ENCODE results near the gene CENPC.
A peak's percentile ranks its signal among the peaks of the same experiment; 100 is the strongest.
"Not testable (repeated sequence)": the region's sequence is repeated elsewhere in the genome, so short reads cannot be mapped to it uniquely, and the experiment has no call there.

CENPC gene

DNA sequence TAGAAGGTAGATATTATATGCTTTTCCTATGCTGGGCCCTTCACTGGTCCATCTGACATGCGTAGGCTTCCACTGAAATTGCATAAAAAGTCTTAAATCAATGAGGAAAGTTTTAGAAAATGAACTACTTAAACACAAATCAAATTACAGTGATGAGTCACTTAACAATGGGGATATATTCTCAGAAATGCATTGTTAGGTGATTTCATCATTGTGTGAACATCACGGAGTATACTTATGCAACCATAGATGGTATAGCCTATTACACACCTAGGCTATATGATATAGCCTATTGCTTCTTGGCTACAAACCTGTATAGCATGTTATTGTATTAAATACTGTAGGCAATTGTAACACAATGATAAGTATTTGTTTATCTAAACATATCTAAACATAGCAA lies 23.5 kb upstream of the CENPC start:
- Mint-ChIP-seq H3K4me1 (peaks cover 45 to 70% of the 10 kb centered on the region in 2 donors), H3K36me3 (peaks cover 11 to 26% of the 10 kb centered on the region in 2 donors), H3K4me3 (no peak overlapping the region), H3K9me3 (no peaks in the 10 kb centered on the region), H3K27ac (peak overlapping the region; percentile 20), H3K27me3 (no peaks in the 10 kb centered on the region)
- ATAC-seq (replicated peaks) (peak in 1 of 2 donors; percentile 26), DNase-seq (no peak)

DNA sequence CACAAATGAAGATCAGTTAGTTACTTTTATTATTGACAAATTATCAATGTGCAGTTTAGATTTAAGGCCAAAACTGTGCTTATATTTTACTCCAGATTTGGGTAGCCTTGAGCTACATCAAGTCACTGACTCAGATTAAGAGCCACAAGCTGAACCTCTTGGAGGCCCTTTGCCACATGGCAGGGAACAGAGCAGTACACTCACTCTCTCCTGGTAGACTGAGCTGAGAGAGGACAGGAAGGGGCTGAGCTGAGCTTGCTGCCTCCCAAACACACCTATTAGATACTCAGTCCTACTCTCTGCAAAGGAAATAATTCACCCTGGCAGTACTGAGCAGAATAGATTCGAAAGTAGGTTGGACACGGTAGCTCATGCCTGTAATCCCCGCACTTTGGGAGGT lies 21.0 kb upstream of the CENPC start:
- ATAC-seq (replicated peaks) (peak; percentile 61 to 63), DNase-seq (no peak)
- peaks cover 37 to 69% of the 10 kb centered on the region in 2 donors for H3K4me1 Mint-ChIP-seq
- peaks cover 0 to 2% of the 10 kb centered on the region in 2 donors for H3K9me3 Mint-ChIP-seq
- no peaks in the 10 kb centered on the region for H3K27me3 Mint-ChIP-seq
- peak overlapping the region; percentile 36 to 51 for H3K4me3 Mint-ChIP-seq
- peak overlapping the region; percentile 84 for H3K27ac Mint-ChIP-seq
- peaks cover 25 to 33% of the 10 kb centered on the region in 2 donors for H3K36me3 Mint-ChIP-seq

DNA sequence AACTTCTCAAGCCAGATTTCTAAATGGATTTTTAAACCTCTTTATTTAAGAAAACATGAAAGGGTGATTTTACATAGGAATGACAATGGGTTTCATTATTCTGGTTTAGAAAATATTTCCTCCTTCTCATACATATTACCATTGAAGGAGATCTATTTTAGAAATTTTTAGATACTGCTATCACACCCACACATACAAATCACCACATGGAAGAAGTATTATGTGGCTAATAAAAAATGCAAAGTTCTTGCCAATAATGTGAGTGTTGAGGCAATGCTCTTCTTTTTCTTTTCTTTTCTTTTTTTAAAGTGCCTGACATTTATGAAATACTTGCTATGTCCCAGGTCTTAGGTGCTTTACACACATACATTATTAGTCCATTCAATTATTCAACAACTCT lies 20.0 kb upstream of the CENPC start:
- ATAC-seq (replicated peaks): no peak
- Mint-ChIP-seq H3K27me3 (no peaks in the 10 kb centered on the region), H3K27ac (peak overlapping the region; percentile 62), H3K9me3 (peaks cover 0 to 2% of the 10 kb centered on the region in 2 donors), H3K36me3 (peaks cover 23 to 39% of the 10 kb centered on the region in 2 donors), H3K4me1 (peaks cover 42 to 75% of the 10 kb centered on the region in 2 donors), H3K4me3 (no peak overlapping the region)
- no peak for DNase-seq

DNA sequence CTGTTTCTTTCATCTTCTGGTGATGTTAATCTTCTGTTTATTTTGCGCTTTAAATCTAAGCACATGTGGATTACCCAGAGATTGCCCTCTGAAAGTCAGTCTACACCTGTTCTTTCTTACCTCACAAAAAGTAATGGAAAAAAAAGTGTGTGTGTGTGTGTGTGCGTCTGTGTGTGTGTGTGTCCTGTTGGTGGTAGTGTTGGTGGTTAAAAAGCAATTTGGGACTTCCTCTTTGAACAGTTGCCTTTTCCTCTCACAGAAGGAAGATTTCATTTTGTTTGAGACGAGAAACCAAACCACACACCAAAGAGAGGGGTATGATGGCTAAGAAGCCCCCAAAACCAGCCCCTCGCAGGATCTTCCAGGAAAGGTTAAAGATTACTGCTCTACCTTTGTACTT lies 13.2 kb upstream of the CENPC start, which contains the start of gene STAP1:
STAP1 (plus strand) TSS at position 235 of the 400 bp plus-strand sequence; CDS start at position 318, 83 bp downstream.
- peak; percentile 51 for DNase-seq
- peaks cover 34 to 68% of the 10 kb centered on the region in 2 donors for H3K4me1 Mint-ChIP-seq

DNA sequence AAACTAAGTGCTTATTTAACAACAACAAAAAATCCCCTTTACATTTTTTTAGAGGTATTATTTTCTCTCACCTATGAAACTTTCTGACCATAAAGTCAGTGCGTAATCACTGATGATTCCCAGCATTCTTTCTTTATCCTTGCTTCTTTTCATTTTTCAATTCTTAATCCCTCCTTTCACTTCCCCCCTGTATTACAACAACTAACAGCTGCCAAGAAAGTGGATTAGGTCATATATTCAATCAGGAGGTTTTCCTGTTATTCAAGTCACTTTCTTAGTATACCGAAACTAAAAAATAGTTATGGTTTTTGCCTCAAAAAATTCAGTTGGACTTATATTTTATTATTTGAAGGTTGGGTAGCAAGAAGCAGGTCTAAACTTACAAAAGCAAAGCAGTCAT lies 11.1 kb upstream of the CENPC start:
- Mint-ChIP-seq H3K4me3 (peak overlapping the region in 1 of 2 donors; percentile 24), H3K27ac (peak overlapping the region; percentile 83)

More for the DNA sequence above, 13.2 kb upstream of the CENPC start, which contains the start of gene STAP1:
- peaks cover 14 to 29% of the 10 kb centered on the region in 2 donors for H3K36me3 Mint-ChIP-seq
- ATAC-seq (replicated peaks): peak; percentile 82 to 84
- H3K4me3 Mint-ChIP-seq: peak within 1 kb of the TSS; percentile 91 to 93
- peak within 1 kb of the TSS; percentile 98 for H3K27ac Mint-ChIP-seq
- no peaks in the 10 kb centered on the region for H3K27me3 Mint-ChIP-seq
- peaks cover 0 to 2% of the 10 kb centered on the region in 2 donors for H3K9me3 Mint-ChIP-seq

DNA sequence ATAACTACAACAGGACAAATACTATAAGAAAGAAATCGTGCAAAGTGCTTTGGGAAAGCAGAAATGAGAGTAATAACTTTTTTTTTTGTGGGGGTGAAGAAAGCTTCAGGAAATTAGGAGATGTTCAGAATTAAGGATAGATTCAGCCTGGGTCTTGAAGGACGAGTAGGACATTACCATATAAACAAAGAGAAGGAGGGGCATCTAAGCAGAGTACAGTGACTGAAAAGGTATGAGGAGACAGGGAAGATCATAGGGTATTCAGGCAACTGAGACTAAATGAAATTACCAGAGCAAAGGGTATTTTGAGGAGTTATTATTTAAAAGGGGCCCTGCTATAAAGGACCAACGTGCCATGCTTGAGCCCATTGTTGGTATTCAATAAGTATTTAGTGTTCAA lies 10.1 kb upstream of the CENPC start:
- H3K27ac Mint-ChIP-seq: peak overlapping the region; percentile 16
- no peak overlapping the region for H3K4me3 Mint-ChIP-seq
- no peak for DNase-seq
- H3K9me3 Mint-ChIP-seq: no peaks in the 10 kb centered on the region
- H3K27me3 Mint-ChIP-seq: no peaks in the 10 kb centered on the region
- no peak for ATAC-seq (replicated peaks)
- H3K4me1 Mint-ChIP-seq: peaks cover 33 to 66% of the 10 kb centered on the region in 2 donors
- H3K36me3 Mint-ChIP-seq: peaks cover 0 to 5% of the 10 kb centered on the region in 2 donors

More for the DNA sequence above, 11.1 kb upstream of the CENPC start:
- ATAC-seq (replicated peaks): no peak
- Mint-ChIP-seq H3K36me3 (peaks cover 2 to 14% of the 10 kb centered on the region in 2 donors), H3K4me1 (peaks cover 37 to 66% of the 10 kb centered on the region in 2 donors), H3K9me3 (no peaks in the 10 kb centered on the region), H3K27me3 (no peaks in the 10 kb centered on the region)
- no peak for DNase-seq

DNA sequence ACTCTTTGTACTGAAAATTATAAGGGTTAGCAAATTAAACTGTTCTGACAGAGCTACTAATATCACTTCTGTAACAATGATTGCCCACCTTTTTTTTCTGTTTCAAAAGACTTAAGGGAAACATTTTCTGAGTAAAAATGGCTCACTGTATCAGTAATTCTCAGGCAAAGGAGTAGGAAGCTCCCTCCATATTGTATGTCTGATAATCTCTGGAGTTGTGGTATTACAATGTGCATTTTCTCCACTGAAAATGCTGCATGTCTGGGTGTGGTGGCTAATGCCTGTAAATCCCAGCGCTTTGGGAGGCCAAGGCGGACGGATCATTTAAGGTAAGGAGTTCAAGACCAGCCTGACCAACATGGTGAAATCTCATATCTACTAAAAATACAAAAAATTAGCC lies 8.8 kb upstream of the CENPC start:
- no peaks in the 10 kb centered on the region for H3K9me3 Mint-ChIP-seq
- peaks cover 0 to 5% of the 10 kb centered on the region in 2 donors for H3K36me3 Mint-ChIP-seq
- H3K27ac Mint-ChIP-seq: no peak overlapping the region
- DNase-seq: no peak
- H3K4me1 Mint-ChIP-seq: peaks cover 32 to 62% of the 10 kb centered on the region in 2 donors
- H3K27me3 Mint-ChIP-seq: no peaks in the 10 kb centered on the region
- H3K4me3 Mint-ChIP-seq: no peak overlapping the region
- ATAC-seq (replicated peaks): no peak

DNA sequence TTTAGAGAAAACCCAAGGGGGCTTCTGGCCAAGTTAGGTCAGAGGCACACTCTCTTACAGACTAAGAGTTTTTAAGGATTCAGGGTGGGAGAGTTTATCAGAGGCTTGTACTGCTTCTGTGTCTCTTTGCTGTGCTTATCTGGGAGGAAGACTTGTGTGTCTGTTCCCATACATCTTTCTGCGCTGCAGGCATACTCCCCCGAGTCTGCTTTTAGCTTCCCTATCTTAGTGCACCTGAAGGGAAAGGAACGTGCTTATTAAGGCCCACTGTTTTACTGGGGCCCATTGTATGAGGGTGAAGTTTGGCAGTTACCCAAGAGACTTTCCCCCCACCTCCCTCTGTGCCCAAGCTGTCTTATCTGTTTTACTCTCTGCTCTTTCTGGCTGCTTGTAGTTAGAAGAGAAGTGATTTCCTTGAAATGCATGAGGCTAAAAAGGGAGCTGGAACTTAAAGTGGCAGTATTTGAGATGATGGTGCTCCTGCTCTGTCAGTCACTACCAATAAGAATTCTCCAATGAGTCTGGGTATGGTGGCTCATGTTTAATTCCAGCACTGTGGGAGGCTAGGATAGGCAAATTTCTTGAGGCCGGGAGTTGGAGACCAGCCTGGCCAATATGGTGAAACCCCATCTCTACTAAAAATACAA lies 7.0 kb upstream of the CENPC start:
- not testable (repeated sequence) for H3K36me3 Mint-ChIP-seq; H3K27me3 Mint-ChIP-seq; ATAC-seq (replicated peaks); DNase-seq; H3K9me3 Mint-ChIP-seq
- peak overlapping the region; percentile 81 for H3K27ac Mint-ChIP-seq
- H3K4me1 Mint-ChIP-seq: peaks cover 25 to 48% of the 10 kb centered on the region in 2 donors
- peak overlapping the region; percentile 30 to 31 for H3K4me3 Mint-ChIP-seq

DNA sequence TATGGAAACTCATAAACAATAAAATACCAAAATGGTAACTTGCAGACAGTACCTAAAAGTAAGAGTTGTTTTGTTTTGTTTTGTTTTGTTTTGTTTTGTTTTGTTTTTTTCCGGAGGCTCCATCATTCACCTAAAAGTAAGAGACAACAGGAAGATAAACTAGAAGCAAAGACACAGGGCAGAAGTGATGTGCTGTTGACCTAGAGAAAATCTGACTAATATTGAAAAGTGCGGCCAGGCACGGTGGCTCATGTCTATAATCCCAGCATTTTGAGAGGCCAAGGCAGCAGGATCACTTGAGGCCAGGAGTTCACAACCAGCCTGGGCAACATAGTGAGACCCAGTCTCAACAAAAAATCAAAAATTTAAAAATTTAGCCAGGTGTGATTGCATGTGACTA lies 5.6 kb upstream of the CENPC start:
- H3K9me3 Mint-ChIP-seq: no peaks in the 10 kb centered on the region
- ATAC-seq (replicated peaks) (peak; percentile 38 to 49), DNase-seq (no peak)
- peaks cover 18 to 34% of the 10 kb centered on the region in 2 donors for H3K4me1 Mint-ChIP-seq
- H3K4me3 Mint-ChIP-seq: peak overlapping the region; percentile 48 to 52
- H3K27ac Mint-ChIP-seq: peak overlapping the region; percentile 84
- no peaks in the 10 kb centered on the region for H3K36me3 Mint-ChIP-seq
- no peaks in the 10 kb centered on the region for H3K27me3 Mint-ChIP-seq

DNA sequence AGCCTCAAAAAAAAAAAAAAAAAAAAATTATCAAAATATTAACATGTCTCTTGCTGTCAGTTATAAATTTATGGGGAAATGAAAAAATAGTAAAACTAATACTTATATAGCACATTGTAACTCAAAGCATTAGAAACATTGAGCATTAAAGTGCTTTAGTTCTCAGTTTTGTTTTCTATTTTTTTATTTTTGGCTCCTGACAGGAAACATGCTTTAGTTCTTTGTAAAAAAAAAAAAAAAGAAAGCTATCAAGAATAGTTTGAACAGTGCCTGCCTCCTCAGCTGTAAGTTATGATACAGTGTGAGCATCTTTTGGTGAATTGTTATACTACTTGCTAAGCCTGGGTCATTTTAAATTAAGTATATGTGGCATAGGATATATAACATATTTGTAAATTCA lies 5.1 kb upstream of the CENPC start:
- Mint-ChIP-seq H3K9me3 (no peaks in the 10 kb centered on the region), H3K27me3 (no peaks in the 10 kb centered on the region), H3K4me1 (peaks cover 16 to 30% of the 10 kb centered on the region in 2 donors), H3K4me3 (peak overlapping the region; percentile 48 to 52), H3K27ac (peak overlapping the region; percentile 84), H3K36me3 (no peaks in the 10 kb centered on the region)
- DNase-seq: no peak
- ATAC-seq (replicated peaks): peak; percentile 42 to 45

DNA sequence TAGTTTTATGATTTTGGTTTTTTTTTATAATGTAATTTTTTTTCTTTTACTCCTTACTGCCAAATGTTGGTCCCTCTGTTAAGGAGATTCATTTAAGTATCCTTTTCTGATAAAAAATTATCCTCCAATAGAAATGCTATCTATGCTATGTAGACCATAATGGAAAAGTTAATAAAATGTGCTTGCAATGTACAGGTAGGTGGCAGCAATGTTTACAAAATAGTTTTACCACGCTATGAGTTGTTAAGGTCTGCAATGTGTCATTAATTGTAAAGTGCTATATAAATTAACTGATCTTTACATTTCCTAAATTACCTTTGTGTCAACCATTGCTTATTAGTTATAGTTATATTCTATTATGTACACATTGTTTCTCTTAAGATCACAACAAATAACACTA lies 3.8 kb upstream of the CENPC start:
- H3K27me3 Mint-ChIP-seq: no peaks in the 10 kb centered on the region
- H3K27ac Mint-ChIP-seq: no peak overlapping the region
- peaks cover 1 to 7% of the 10 kb centered on the region in 2 donors for H3K36me3 Mint-ChIP-seq
- no peaks in the 10 kb centered on the region for H3K9me3 Mint-ChIP-seq
- DNase-seq (no peak), ATAC-seq (replicated peaks) (peak in 1 of 2 donors; percentile 33)
- no peak overlapping the region for H3K4me3 Mint-ChIP-seq
- peaks cover 14 to 23% of the 10 kb centered on the region in 2 donors for H3K4me1 Mint-ChIP-seq

DNA sequence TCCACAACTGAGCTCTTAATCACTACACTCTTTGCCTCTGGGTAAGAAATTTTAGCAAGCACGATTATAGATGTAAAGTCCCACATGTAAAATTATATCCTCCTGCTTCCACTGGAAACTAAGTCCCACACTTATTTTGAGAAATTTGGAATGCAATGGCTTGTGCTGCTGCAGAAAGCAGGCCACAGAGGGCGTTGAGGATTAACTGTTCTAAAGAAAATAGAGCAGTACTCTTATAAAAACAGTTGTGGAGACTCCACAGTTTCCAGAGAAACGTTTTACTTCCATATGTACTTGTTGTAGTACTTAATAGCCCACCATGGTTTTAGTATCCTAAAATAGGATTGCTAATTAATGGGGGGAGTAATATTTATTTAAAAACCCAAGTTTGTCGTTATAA lies 1.7 kb upstream of the CENPC start:
- no peak overlapping the region for H3K4me3 Mint-ChIP-seq

DNA sequence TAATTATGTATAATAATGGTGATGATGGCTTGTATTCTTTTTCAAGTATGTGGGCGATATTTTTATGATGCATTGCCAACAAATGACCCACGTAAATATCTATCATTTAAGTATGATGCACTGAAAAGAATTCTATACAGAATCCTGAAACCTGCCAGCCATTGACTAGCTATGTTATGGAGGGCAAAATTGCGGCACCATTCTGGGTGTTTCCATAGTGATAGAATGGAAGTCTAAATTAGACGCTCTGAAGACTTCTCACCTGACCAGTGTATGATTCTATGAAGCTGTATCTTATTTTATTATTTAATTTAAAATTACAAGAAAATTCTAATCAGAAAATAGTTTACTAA lies 677 bp upstream of the CENPC start:
- no peaks in the 10 kb centered on the region for H3K9me3 Mint-ChIP-seq
- peak overlapping the region; percentile 98 to 99 for H3K4me3 Mint-ChIP-seq
- H3K36me3 Mint-ChIP-seq: peaks cover 6 to 18% of the 10 kb centered on the region in 2 donors
- H3K27me3 Mint-ChIP-seq: no peaks in the 10 kb centered on the region
- ATAC-seq (replicated peaks): no peak
- H3K4me1 Mint-ChIP-seq: peaks cover 12 to 32% of the 10 kb centered on the region in 2 donors
- H3K27ac Mint-ChIP-seq: no peak overlapping the region
- DNase-seq: no peak

More for the DNA sequence above, 1.7 kb upstream of the CENPC start:
- H3K4me1 Mint-ChIP-seq: peaks cover 15 to 35% of the 10 kb centered on the region in 2 donors
- ATAC-seq (replicated peaks): no peak
- H3K9me3 Mint-ChIP-seq: no peaks in the 10 kb centered on the region
- H3K27ac Mint-ChIP-seq: peak overlapping the region; percentile 59
- peaks cover 6 to 13% of the 10 kb centered on the region in 2 donors for H3K36me3 Mint-ChIP-seq
- no peak for DNase-seq
- H3K27me3 Mint-ChIP-seq: no peaks in the 10 kb centered on the region

DNA sequence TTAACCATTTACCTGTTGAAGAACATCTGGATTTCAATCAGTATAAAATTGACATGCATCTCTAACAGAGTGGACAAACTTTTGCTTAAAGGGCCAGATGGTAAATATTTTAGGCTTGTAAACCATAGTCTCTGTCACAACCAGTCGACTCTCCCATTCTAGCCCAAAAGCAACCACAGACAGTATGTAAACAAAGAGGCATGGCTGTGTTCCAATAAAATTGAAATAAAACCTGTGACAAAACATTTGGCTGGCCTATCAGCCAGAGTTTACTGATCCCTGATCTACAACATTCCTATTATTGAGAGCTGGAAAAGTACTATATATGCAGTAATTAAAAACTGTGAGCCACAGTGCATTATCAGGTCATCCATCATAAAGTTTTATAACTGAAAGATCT lies 3.2 kb downstream of the CENPC start:
- no peaks in the 10 kb centered on the region for H3K27me3 Mint-ChIP-seq

DNA sequence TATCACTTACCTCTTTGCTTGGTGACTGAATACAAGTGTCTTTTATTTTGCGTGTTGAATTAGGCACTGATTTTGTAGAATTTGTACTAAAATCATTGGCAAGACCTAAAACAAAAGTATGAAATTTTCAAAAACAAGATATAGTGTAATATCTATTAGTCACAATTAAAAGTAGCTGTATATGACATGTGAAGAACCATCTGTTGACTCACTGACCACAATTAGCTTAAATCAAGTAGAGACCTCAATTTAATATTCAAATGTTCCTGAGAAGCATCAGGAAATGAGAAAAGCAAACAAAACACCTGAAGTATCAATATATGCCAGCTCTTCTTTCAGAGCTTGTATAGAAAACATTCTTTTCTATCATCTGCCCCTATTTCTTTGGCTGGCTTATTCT lies 5.5 kb downstream of the CENPC start:
- no peak for DNase-seq
- Mint-ChIP-seq H3K4me3 (no peak overlapping the region), H3K27me3 (no peaks in the 10 kb centered on the region), H3K4me1 (peaks cover 11 to 40% of the 10 kb centered on the region in 2 donors), H3K36me3 (peaks cover 27 to 38% of the 10 kb centered on the region in 2 donors), H3K9me3 (no peaks in the 10 kb centered on the region), H3K27ac (peak overlapping the region; percentile 42)
- ATAC-seq (replicated peaks): no peak

More for the DNA sequence above, 3.2 kb downstream of the CENPC start:
- Mint-ChIP-seq H3K27ac (no peak overlapping the region), H3K36me3 (peaks cover 16 to 28% of the 10 kb centered on the region in 2 donors), H3K4me3 (no peak overlapping the region), H3K9me3 (no peaks in the 10 kb centered on the region), H3K4me1 (peaks cover 8 to 27% of the 10 kb centered on the region in 2 donors)
- no peak for ATAC-seq (replicated peaks)
- DNase-seq: no peak

Data from stimulated activated naive B cell treated with anti-CD40 and anti-IgM and Interleukin-4, amounts not matched to agents 10 μg/mL and 1 μg/mL and 100 μg/mL, for 72 hours (primary cell).